ENCODE results near the gene STX7.
"Not testable (repeated sequence)": the region's sequence is repeated elsewhere in the genome, so short reads cannot be mapped to it uniquely, and the experiment has no call there.

STX7 gene, protein sequence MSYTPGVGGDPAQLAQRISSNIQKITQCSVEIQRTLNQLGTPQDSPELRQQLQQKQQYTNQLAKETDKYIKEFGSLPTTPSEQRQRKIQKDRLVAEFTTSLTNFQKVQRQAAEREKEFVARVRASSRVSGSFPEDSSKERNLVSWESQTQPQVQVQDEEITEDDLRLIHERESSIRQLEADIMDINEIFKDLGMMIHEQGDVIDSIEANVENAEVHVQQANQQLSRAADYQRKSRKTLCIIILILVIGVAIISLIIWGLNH

DNA sequence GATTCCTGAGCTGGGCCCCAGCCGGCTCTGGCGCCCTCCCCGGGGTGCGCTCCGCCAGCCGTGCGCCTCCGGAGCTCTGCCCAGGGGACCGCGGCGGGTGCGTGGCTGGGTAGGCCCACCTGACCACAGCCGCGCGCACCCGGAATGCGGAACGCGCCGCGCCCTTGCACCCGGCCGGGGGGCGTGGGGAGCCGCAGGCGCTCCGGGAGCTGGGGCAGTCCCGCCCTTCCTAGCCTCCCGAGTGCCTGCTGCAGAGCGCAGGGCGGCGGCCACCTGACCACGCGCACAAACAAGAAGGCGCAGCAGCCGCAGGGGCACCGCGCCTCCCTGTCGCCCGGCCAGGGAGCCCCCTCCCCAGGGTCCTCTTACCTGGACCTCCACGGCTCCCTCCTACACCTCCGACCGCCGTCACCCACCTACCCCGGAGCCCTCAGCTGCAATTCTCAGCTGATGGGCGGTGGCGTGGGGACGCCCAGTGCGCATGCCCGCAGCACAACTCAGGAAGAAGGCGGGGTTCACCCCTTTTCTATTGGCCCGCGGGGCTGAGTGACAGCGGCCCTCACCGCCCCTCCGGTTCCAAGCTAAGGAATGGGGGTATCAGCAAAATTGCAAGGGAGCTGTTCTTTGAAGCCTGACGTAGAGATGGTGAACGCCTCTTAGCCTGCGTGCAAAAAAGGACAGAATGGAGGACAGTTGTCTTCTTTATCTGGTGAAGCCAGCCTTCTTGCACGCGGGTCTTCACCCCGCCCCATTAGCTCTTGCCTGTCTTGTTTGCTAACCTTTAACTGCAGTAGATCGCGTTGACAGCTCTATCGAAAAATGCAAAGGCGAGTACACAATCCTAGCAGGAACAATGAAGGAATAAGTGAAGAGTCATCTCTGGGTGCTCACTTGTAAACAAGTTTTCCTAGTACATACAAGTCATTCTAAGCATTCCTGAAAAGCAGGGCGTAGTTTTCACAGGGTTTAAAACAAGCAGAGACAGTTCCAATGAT, at the start of gene STX7:
STX7 (minus strand) TSS at position 479 of the 995 bp plus-strand sequence. CDS start 9,586 bp downstream, outside the sequence.
- peak; percentile 78 for DNase-seq (ENCODE audit: low read depth)

DNA sequence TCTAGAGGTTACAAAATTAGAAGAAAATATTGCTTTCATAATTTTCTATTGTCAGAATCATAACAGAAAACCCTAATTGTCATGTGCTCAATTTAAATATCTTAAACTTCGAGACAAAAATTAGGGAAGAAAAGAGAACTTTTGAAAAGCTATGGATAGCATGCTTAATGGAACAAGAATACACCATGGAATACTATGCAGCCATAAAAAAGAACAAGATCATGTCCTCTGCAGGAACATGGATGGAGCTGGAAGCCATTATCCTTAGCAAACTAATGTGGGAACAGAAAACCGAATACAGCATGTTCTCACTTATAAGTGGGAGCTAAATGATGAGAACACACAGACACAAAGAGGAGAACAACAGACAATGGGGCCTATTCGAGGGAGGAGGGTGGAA, 47.2 kb upstream of the STX7 start:
- DNase-seq (ENCODE audit: low read depth) = not testable (repeated sequence)

DNA sequence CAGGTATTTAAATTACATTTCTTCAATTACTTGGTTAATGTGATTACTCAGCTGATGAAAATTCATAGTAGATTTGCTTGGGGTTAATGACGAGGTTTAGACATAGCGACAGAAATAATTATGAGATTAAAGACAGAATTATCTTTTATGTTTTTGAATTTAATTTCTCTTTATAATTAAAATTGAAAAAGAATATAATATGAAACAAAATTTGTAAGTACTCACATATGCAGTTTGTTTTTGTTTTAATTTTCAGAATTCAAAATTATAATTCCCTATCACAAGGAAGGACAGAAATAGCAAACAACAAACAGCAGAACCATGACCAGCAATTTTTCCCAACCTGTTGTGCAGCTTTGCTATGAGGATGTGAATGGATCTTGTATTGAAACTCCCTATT, 39.5 kb upstream of the STX7 start, which contains the start of gene TAAR8:
TAAR8 (plus strand) TSS at position 301 of the 400 bp plus-strand sequence; CDS start at position 322, 21 bp downstream.
- no peak for DNase-seq (ENCODE audit: low read depth)

DNA sequence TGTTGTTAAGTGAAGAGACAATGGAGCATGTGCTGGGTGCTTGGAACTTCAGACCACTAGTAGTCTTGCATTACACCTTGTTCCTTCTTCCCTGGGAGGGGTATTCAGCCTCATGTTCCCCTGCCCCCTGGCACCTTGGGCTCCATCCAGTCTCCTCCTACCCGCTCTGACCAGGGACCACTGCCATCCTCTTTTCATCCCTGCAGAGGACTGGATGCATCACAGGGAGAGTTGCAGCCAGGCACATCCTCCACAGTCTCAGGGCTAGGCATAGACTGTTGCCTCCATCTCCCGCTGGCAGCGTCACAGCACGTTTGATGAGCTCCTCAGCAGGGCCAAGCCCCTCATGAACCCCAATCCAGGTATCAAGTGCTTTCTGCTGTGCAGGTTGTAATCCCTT, 38.3 kb upstream of the STX7 start:
- DNase-seq (ENCODE audit: low read depth) = no peak

DNA sequence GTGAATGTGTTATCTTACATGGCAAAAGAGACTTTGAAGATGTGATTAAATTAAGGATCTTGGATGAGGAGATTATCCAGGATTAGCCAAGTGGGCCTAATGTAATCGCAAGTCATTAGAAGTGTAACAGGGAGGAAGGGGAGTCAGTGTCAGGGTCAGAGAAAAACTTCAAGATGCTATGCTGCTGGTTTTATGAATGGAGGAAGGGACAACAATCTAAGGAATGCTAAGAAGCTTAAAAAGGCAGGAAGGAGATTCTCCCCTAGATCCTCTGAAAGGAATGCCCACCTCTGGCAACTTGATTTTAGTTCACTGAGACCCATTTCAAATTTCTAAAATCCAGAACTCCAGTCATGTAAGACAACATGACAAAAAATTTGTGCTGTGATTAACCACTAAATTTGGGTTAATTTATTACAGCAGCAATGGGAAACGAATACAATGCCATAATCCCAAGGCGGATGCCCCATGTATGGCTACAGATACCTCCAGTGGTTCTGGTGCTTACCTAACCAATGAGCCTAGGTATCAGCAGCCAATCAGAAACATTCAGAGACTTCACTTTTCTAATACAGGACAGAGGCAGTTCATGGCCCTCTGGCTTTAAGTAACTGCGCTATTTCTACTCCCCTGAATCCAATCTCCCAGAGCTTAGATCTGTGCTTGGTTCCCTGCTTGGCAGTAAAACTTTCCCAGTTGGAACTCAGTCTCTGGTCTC, 36.0 kb upstream of the STX7 start:
- DNase-seq (ENCODE audit: low read depth) = no peak

DNA sequence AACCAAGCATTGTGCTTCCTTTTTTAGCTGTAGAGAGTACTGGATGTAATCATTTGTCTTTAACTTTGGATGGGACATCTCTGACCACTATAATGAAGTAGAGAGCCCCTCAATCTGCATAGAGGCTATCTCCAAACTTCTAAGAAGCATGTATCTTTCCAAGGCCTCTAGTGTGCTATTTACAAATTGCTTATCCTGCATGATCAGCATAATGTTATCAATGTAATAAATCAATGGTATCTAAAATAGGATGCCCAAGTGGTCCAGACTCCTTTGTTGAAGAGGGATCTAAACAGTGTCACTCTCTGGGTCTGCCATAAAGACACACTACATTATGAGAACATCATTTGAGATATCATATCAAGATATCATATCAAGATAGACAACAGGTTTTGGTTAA, 31.9 kb upstream of the STX7 start:
- no peak for DNase-seq (ENCODE audit: low read depth)

DNA sequence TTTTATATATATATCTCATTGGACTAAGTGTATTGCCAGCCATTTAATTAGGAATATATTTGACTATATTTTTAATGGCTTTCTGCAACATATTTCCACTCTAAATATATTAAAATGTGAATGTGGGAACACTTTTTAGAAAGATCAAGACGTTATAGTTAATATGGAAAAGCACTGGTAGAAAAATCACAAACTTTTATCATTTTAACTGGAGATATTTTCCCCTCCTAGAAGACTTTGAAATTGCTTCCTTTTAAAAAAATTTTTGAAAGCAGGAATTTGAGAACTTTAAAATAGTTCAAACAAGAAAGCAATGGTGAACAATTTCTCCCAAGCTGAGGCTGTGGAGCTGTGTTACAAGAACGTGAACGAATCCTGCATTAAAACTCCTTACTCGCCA, 25.1 kb upstream of the STX7 start, which contains the start of gene TAAR9:
TAAR9 (plus strand) TSS at position 301 of the 400 bp plus-strand sequence; CDS start at position 314, 13 bp downstream.
- DNase-seq (ENCODE audit: low read depth) = no peak

DNA sequence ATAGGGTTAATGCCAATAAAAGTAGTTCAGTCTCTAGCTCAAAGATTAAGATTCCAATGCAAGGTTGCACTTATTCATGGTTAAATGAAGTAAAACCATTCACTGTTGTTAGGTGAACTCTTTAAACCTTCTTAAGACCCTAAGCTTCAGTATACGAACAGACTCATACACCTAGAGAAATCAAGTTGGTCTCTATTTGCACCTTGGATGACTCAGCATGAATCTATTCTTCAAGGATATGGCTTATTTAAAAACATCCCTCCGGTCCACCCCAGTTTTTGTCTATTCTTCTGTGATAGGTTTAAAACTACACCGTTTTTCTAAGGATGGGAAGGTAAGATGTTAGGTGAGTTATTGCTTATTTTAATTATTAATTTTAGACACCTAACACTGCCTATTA, 24.2 kb upstream of the STX7 start:
- no peak for DNase-seq (ENCODE audit: low read depth)

DNA sequence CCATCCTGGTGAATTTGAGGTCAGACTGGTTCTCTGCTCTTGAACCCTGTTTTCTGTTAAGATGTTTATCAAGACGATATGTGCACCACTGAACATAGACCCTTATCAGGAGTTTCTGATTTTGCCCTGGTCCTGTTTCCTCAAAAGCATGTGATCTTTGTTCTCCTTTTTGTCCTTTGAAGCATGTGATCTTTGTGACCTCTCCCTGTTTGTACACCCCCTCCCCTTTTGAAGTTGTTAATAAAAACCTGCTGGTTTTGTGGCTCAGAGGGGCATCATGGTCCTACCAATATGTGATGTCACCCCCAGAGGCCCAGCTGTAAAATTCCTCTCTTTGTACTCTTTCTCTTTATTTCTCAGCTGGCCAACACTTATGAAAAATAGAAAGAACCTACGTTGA, 21.6 kb upstream of the STX7 start:
- DNase-seq (ENCODE audit: low read depth) = not testable (repeated sequence)

DNA sequence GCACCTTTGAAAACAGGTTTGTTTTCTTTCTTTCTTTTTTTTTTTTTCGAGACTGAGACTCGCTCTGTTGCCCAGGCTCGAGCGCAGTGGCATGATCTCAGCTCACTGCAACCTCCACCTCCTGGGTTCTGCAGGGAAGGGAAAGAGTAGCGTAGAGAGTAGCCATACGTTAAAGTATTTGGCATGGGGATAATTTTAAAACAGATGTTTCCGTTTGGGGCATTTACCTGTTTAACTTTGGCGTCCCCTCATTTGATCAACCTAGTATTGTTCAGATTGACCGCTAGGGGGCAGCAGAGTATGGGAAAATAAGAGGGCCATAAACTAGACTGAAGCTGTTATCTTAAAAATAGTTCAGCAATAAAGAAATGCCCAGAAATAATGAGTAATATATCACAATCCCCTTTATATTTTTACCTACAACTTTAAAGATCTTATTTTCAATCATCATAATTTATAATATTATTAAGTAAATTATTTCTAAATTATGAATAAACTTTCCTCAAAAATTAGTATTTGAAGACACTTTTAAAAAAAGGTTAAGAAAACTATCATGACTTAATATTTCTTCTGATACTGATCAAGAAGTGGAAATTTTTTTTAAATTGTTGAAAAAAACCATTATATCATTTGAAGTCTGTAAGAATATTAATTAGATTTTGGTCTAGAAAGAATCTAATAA, 17.5 kb upstream of the STX7 start:
- peak; percentile 28 for DNase-seq (ENCODE audit: low read depth)

DNA sequence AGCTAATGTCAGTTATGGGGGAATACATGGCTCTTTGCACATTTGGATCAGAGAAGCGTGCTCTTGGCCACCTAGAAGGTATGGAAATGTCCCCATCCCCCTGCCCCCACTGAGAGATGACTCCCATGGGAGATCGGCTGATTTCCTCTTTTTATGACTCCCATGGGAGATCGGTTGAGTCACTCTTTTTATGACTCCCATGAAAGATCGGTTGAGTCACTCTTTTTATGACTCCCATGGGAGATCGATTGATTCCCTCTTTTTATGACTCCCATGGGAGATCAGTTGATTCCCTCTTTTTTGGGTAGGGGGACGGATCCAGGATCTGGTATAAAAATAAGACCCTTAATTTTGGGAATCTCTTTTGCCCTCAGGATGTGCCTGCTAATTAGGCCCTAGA, 14.9 kb upstream of the STX7 start:
- no peak for DNase-seq (ENCODE audit: low read depth)

DNA sequence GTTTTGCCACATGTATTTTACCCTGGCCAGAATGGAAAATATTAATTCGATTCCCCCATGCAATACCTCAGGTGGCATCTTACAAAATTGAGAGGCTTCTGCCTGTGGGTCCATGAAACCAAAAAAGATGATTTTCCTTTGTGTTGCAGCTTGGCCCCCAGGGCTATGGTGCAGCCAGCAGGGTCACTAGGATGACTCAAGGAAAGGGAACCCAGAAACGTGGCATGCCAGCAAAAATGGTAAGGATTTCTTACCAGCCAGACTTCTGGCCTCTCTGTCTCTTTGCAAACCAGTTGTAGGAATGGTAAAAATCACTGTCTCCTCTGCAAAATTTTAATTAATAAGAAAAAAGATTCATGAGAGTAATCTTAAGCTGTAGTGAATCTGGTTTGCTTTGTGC, 13.5 kb upstream of the STX7 start:
- no peak for DNase-seq (ENCODE audit: low read depth)

DNA sequence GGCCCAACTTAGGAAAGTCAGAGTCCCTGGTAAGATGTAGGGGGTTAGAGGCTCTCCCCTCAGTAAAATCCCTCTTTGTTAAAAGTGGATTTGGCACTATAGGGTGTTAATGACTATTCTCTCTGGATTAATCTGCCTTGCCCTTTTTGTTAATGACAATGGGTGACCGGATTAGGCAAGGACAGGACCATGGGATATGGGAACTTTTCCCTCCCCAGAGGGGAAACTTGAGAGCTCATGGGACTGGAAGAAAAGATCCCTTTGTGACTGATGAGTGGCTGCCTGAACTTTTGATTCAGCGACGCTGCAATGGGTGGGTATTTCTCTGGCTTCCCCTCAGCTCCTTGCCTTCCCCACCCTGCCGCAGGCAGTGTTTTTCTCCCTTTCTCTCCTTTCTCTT, 12.9 kb upstream of the STX7 start:
- no peak for DNase-seq (ENCODE audit: low read depth)

DNA sequence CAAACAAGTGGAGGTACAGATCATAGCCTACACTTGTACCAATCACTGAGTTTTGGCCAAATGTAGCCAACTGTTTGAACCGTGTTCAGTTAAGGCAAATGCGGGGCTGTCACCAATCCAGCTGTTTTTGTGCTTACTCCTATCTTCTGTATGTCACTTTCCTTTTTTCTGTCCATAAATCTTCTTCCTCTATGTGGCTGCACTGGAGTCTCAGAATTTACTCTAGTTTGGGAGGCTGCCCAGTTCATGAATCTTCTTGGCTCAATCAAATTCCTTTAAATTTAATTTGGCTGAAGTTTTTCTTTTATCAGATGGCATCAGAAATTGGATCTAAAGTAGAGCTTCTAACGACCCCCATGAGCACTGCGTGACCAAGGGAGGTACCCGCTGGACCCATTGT, 11.7 kb upstream of the STX7 start:
- DNase-seq (ENCODE audit: low read depth) = no peak

DNA sequence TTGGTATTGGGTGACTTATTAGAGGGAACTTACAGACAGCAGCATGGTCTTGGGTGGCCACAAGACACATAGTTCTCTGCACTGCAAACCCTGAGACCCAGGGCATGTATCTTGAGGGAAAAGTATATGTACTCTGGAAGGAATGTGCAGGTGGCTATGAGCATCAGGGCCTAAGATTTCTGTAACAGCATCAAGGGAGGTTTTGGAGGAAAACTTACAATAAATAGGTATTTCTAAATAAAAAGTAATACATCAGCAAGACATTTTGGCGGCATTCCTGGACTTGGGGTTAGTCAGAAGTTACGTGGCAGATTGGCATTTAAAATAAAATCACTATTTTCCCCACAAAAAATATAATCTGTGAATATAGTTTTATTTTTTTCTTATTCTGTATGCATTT, 8.0 kb upstream of the STX7 start:
- DNase-seq (ENCODE audit: low read depth) = no peak

DNA sequence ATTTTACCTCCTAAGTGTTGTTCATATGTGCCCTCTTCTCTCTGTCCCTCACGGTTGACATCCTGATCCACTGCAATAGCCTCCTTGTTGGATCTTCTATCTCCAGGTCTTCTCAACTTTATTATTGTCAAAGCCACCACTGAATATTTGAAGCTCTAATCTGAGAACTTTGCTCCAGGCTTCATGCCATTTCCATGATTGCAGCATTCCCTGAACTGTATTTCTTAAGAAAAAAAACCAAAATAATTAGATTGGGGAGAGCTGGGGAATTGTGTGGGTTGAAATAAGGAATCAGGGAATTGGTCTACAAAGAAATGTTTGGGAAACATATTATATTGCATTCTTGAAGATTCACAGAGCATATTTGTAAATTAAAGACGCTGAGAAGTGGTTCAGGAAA, 2.5 kb upstream of the STX7 start:
- no peak for DNase-seq (ENCODE audit: low read depth)

DNA sequence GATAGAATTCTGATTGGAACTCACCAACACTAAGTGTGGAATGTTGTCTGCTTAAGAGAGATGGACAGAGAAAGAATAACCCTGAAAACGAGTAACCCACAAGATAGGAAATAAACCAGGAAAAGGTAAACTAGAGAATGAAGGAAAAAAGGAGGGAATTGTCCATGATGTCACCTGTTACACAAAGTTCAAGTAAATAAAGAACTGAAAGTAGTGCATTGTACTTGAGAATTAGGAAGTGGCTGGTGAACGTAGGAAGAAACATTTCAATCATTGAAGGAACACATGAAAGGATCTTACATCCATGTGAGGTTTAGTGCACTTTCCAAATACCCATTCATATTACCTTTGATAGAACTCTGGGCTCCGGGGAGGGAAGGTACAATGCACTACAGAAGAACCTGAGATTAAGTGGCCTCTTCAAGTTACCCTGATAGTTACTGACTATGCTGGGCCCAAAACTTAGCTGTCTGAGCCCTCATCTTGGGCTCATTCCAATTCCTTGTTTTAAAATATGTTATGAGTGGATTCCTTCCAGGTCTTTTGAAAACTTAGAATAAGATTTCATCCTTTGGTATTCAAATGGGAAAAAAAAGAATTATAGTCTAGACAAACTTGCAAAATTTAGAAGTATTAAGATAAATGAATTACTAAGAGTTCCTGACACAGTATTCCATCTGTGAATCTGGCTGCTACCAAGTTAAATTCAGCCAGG, 1.1 kb upstream of the STX7 start:
- DNase-seq (ENCODE audit: low read depth) = no peak

DNA sequence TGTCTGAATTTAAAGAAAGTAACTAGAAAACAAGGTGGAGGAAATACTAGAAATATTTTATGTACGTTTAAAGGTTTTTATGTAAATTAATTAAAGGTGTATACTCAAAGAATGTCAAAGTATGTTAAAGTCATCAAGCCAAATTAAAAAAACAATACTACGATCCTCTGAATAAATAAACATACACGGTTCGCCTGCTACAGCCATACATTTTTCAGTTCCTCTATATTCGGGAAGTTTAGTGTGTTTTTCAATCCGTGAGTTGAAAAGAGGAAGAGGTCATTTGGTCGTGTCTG, 626 bp downstream of the STX7 start:
- DNase-seq (ENCODE audit: low read depth) = no peak

DNA sequence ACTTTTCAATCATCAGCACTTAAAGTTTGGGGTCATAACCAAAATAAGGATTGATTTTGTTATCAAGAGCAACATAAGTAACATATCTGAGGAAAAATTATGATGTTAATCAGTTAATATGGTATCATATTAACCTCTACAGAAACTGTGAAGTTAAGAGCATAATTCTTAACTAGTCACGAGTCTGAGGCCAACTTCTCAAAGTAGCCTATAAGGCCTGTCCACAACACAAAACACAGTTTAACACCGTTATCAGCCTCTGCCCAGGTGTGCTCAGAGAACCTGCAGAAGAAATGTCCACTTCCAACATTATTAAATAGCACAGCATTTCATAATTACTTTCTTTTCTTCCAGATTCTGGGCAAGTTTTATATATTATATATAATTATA, 1.1 kb downstream of the STX7 start:
- no peak for DNase-seq (ENCODE audit: low read depth)

DNA sequence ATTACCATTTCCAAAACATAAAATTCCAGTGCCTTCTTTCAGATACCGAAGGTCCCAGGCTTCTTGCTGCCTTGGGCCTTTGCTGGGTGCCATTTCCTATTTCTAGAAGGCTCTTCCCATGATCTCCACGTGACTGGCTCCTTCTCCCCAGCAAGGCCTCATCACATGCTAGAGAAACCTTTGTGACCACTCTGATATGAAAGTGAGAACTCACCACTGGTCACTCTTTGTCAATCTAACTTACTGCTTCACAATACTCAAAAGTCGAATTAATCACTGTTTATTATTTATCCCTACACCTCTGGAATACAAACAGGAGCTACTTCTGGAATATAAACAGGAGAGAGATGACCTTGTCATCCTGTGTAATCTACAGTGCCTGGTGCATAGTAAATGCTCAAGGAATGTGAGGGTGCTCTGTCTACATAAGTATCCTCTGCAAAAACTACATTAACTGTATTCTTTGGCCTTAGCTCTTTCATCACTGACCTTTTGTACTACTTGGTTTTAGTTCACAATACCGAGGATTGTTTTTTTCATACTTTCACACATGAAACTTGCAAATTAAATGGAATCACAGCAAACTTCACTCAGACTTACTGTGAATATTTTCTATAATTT, 1.6 kb downstream of the STX7 start:
- DNase-seq (ENCODE audit: low read depth) = no peak

All from stimulated activated CD8-positive, alpha-beta memory T cell treated with anti-CD3 and anti-CD28 coated beads, Interleukin-12 subunit alpha, Interleukin-12 subunit beta, amount 100 ng/mL, for 4 hours (primary cell).